Mesenteric fat pad (tissue), 1 donor: Measurements from ENCODE around the gene TNRC6A. TPM values are rescaled to one million over a fixed set of nuclear protein-coding genes. Genes with fewer than 3 reads are reported as not detected.
"Not testable (repeated sequence)": the region's sequence is repeated elsewhere in the genome, so short reads cannot be mapped to it uniquely, and the experiment has no call there.

ENCODE experiments used
- DNase-seq: peaks from one replicate; pipeline ENCODE4 v3.0.0-alpha.2; 2020; ENCODE audit warnings: low spot score
- total RNA-seq: library from RNA; stranded (reverse); fragmentation: NEBNext Ultra II Directional; extraction: Animal tissue kit (Norgen Biotek cat#: 25700); gene quantifications from one replicate; pipeline ENCODE4 v1.2.1, GENCODE V29; 2021
- donor health status: DM: yes; HTN: yes; CAD: no.

Gene TNRC6A
- total RNA-seq, 1 donor from 2014 or later = 55.3 TPM

DNA sequence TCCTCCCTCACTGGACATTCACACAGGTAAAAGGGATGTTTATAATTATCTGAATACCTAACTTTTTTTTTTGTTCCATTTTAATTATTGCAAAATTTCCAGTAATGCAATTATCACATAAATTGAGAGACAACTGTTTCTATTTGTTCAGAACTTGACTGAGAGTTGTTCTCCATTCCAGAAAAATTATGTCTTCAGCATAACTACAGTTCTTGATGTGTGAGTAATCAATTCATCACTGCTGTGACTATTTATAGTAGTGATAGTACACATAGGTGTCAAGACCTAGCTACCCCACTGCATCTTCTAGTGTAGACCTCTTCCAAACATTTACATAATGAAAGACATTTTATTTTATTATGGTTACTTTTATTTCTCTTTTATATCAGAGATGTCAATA is 5.8 kb upstream of the TNRC6A start:
- DNase-seq = no peak

DNA sequence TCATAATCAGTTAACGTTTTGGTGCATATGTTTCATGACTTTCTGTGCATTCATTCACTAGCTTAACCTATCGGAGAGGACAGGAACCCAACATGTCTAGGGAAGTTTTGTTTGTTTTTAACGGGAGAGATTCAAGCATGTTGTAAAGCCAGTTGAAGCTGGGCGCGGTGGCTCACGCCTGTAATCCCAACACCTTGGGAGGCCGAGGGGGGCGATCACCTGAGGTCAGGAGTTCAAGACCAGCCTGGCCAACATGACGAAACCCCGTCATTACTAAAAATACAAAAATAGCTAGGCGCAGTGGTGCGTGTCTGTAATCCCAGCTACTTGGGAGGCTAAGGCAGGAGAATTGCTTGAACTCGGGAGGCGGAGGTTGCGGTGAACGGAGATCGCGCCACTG is 1.4 kb upstream of the TNRC6A start:
- DNase-seq = no peak

DNA sequence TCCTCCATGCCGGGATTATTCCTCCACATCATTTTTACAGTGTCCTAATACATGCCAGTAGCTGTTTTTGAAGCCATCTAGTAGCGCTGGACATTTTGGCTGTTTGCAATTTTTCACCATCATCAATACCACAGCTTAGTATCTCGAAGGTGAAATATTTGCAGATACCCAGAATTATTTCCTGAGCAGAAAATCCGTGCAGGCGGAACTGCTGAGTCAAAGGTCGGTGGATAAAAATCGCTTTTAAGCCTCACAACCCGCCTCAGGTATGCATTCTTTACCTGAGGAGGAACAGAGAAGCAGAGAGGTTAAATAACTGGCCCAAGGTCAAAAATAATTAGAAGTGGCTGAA is 584 bp upstream of the TNRC6A start:
- DNase-seq = no peak

DNA sequence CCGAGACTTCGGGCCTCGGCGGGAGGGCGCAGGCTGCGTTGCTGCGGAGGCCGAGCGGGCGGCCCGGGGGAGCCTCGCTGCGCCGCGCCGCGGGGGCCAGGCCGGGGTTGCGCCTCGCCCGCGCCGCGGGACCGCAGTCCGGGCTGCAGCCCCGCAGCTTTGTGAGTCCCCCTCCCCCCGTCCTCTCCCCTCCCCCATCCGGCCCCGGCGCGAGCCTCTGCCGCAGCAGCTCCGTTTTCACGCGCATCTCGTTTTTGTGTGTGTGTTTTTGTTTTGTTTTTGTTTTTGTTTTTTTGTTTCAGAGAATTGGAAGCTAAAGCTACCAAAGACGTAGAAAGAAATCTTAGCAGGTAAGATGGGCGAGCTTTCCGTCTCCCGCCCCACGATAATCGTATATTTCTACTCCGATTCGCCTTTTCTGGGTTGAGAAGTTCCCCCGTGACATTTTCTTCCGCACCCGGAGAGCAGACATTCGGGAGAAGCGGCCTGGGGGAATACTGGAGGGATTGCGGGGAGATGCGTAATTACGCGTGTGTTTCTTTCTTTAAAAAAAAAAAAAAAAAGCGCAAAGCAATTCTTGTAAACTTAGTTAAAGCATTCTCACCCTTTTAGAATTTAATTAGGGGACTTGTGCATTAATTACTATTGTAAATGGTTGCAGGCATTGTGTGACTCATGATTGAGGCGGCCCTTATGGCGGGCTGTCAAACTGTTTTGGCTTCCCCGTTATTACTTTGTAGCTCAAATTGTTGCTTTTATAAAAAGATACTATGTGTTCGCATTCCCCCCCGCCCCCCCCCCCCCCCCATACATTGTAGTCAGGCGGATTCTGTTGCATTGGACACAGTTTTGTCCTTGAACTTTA is 732 bp downstream of the TNRC6A start:
- DNase-seq = no peak

DNA sequence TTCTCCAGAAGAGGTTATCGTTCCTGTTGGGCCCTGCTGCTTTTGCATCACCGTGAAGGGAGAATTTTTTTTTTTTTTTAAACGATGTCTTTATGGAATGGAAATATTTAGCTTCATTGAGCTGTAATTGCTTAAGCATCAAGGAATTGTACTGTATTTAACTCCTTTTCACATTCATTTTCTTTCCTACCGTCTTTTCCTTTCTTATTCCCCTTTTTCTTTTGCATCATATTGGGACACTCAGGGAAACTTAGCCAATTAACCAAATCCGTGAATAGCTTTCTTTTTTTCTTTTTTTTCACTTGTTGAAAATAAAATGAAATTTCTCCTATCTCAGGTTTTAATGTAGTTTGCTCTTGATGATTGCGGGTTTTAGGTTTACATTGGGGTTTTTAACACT is 1.5 kb downstream of the TNRC6A start:
- no peak for DNase-seq

DNA sequence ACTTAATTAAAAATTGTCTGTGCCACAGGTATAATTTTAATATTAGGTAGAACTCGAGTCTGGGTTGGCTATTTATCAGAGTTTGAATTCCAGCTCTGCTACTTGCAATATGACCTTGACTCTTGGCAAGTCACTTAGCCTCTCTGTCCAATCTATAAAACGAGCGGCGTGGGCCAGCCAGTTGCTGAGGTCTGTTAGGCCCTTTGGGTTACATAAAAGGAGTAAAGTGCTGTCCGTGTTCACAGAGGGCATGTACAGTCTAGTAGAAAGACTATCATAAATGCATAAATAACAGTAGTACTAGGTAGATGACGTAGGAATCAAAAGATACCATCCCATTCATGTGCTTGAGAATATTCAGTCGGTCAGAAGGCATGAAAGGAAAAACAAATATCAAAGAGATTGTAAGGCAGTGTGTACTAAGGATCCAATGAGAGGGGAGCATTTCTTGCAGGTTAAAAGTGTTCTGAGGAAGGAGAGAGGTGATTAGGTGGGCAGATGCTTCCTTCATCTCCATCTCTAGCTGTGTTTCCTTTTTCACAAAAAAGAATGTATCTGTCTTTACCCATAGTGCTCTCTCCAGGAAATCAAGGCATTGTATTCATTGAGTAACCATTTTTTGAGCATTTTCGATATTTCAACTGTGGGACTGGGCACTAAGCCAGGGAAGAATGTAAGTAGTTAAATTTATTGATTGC is 2.4 kb downstream of the TNRC6A start:
- DNase-seq = no peak

DNA sequence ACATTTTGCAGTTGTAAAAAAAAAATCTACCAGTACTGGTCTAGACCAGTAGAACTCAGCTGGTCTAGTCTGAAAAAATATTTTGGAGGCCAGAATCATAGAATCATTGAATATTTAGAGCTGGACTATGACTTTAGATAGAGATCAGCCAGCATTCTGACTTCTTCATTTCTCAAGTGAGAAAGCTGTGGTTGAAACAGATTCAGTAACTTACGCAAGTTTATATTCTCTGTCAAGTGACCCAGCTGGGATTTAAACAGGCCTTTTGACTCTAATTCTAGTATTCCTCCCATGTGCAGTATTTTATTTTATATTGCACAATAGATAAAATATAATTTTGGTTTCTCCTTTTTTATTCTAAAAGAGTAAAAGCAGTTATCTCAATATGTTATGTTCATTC is 4.9 kb downstream of the TNRC6A start:
- no peak for DNase-seq

DNA sequence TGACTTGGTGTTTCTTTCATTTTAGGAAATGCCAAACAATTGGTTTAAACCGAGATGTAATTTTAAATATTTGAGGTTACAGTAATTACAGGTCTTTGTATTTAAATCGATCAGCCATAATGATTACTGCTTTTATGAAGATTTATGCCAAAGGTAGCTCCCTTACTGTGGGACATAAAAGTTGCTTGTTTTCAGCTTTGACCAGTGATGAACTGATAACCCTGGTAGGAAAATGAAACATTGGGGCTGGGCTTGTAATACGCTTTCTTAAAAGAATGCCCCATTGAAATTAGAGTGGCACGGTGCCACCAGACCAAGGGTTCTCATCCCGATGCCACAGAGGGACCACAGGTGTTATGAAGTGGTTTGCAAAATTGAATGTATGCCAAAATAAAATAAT is 7.3 kb downstream of the TNRC6A start:
- DNase-seq = no peak

DNA sequence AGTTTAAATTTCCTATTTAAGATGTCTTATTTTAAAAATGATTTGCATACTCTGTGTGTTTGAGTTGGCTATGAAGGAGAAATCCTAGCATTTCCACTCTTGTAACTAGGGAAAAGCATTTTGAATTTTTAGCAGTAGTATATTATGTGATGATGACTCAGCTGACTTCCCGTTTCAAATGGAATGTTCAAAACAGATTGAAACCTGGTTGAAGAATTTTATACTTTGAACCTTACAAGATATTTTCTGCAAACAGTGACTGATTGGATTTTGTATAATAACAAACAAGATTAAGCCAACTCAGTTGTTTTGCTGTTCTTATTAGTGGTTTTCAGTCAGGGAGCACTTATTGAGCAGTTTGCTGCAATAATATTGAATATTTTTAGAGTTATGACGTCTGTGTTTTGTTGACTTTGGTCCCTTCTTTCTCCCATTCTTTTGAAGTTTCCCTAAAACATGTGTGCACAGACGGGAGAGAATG is 8.0 kb downstream of the TNRC6A start:
- DNase-seq = no peak

DNA sequence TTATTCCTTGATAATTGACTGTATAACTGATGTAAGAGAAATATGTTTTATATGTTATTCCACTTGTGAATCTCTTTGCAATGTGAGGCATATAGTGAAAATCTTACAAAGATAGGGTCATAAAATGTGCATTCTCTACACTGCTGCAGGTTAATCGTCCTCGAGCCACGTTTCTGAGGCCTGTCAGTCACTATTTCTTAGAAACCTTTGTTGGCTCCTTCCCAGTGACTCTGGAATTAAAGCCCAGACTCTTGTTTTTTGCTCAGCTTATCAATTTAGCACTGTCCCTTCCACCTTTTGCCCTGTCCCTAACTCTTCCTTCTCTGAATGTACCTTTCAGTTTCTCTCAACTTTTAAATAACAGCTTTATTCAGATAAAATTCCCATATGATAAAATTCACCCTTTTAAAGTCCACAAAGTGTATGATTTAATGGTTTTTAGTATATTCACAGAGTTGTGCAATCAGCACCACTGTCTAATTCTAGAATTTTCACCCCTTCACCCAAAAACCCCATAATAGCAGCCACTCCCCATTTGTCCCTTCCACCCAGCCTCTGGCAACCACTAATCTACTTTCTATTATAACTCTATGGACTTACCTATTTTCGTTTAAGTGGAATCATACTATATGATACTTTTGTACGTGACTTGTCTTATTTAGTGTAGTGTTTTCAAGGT is 8.6 kb downstream of the TNRC6A start:
- no peak for DNase-seq

DNA sequence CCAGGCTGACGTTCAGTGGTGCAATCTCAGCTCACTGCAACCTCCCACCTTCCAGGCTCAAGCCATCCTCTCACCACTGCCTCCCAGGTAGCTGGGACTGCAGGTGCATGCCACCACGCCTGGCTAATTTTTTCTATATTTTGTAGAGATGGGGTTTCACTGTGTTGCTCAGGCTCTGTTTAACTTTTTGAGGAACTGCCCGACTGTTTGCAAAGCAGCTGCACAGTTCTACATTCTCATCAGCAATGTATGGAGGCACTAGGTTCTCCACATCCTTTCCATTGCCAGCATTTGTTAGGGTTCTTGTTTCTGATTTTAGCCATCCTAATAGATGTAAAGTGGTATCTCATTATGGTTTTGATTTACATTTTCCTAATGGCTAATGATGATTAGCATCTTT is 9.4 kb downstream of the TNRC6A start:
- no peak for DNase-seq

DNA sequence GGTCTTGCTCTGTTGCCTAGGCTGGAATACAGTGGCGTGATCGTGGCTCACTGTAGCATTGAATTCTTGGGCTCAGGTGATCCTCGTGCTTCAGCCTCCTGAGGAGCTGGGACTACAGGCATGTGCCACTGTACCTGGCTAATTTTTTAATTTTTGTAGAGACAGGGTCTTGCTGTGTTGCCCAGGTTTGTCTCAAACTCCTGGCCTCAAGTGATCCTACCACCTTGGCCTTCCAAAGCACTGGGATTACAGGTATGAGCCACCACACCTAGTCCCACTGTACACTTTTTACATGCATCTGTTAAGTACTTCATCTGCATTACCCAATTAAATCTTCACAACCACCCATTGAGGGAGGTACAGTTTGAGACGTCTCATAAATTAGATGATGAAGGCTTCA is 12.4 kb downstream of the TNRC6A start:
- DNase-seq = no peak

DNA sequence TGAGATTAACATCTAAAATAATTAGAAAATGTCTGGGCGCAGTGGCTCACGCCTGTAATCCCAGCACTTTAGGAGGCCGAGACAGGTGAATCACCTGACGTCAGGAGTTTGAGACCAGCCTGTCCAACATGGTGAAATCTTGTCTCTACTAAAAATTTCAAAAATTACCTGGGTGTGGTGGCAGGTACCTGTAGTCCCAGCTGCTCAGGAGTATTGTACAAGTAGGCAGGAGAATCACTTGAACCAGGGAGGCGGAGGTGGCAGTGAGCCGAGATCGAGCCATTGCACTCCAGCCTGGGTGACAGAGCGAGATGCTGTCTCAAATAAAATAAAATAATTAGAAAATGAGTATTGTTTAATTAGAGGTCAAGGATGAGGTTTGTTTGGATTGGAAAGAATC is 13.2 kb downstream of the TNRC6A start:
- not testable (repeated sequence) for DNase-seq

DNA sequence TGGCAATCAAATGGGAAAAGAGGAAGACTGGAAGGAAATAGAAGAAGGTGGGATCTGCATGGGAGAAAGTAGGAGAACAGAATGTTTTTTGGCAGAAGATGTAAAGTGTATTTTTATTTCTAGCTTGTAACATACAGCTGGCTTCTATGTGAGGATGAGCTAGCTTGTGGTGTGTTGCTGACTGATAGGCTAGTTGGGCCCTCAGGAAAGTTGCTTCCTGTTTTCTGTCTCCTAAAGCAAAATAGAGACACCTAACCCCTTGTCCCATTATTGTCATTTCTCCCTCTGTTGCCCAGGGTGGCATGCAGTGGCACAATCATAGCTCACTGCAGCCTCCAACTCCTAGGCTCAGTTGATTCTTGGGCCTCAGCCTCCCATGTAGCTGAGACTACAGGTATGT is 15.9 kb downstream of the TNRC6A start:
- no peak for DNase-seq

DNA sequence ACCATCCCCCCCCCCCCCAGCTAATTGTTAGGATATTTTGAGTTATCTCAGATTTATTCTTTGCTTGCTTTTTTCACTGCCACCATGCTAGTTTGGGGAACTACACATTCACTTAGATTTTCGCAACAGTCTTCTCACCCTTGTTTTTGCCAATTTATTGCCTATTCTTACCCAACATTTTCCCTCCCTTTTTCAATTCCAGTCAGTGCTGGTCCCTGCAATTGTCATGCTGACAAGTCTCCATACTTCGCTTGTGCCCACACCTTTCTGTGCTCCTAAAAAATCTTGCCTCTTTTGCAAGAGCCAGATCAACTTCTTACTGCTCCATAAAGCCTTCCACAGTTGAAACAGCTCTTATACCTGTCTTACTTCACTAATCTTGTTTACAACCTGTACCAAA is 16.3 kb downstream of the TNRC6A start:
- no peak for DNase-seq

DNA sequence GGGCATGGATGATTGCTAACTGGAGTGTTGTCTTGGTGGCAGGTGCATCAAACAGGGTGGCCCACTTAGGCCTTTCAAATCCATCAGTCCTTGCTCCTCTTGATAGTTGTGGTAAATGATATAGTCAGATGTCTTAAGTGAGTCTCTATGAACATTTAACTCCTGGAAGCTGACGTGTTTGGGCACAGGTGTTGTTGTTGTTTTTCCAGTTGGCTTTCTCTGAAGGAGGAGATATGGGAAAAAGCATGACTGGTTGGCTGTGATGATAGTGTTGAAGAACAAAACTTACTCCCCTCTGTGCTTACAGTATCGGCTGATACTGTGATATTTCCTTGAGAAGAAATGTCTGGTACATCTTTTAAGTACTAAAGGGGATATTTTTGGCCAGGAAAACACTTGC is 18.0 kb downstream of the TNRC6A start:
- DNase-seq = no peak

DNA sequence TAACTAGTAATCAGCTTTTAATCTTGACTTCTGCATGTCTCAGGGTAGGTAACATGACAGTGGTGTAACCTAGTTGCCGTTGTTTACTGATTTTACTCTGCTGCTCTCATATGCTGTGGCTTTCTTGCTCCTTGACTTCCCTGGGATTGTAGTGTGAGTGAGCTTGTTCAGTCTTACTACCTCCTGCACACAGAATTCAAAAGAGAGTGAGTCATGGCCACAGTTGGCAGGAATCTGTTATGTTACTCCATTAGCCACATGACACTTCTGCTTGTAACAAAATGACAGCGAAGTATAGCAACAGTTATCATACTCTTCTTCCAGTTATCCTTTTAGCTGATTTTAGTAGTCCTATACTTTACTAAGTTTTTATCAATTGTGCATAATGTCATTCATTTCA is 18.8 kb downstream of the TNRC6A start:
- DNase-seq = no peak

DNA sequence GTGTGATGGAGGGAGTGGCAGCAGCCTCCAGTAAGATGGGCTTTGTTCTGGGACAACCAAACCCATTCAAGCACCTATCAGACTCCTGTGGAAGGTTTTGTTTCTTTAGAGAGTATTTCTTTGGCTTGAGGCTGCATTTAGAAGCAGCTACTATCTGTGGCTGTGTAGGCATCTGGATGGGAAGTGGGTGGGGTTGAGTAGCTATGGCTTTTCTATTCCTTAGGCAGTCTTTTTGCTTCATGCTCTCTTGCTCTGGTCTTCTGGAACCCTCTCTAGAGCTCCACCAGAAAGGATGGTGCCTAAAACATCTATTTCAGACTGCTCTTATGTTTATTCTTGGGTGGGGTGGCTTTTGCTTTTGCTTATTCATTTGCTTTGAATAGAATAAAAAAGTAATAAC is 19.9 kb downstream of the TNRC6A start:
- DNase-seq = no peak

DNA sequence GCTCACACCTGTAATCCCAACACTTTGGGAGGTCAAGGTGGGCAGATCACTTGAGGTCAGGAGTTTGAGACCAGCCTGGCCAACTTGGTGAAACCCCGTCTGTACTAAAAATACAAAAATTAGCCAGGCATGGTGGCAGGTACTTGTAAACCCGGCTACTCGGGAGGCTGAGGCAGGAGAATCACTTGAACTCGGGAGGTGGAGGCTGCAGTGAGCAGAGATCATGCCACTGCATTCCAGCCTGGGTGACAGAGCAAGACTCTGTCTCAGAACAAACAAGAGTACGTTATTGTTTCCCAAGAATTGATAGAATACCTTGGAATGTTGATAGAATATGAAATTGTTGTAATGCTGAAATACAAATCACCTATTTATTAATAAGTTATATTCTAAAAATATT is 20.4 kb downstream of the TNRC6A start:
- not testable (repeated sequence) for DNase-seq

DNA sequence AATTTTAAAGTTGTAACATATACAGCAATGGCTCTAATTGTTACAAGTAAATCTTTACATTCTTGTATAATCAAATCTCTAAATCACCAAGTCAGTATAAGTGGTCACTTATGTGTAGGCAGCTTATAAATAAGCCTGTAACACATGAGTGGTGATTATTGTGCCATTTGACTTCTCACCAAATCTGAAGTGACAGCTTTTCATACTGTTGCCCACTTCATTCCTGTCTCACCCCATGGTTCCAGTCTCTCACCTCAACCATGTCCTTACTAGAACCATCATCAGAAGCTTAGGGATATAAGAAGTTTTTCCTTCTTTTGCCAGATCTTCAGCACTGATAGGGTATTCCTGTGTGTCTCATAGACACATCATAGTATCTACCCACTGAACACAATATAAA is 23.5 kb downstream of the TNRC6A start:
- DNase-seq = no peak

DNA sequence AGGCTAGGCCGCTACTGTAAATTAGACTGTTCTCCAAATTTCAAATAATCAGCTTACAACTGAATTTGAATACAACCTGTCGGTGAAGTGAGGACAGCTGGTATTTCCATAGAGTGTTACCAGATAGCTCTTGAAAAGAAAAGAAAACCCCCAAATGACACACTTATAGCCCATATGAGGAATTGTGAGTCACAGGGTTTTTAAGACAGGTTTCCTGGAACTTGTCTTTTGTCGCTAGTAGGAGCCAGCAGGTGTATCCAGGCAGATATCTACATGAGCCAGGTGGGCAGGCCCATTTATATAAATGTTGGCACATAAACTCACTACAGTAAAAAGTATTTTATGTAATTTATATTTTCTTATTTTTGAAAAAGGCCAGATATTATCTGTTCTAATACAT is 24.0 kb downstream of the TNRC6A start:
- DNase-seq = no peak

DNA sequence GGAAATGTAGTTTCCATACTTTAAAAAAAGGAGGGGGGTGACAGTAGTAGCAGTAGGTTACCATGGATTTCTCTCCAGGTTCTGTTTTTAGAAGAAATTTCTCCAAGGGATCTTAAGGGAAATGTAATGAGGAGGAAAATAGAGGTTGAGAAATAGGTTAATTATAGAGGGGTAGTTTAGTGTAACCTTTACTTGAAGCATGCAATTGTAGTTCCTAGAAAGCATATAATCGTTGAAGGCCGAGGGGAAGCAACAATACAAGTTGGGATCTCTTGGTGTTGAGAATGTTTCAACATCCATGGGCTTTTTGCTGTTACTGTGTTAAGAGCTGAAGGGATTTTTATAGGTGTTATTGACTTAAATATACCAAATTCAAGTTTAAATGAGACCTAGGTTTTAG is 25.1 kb downstream of the TNRC6A start:
- DNase-seq = no peak
